Kidney (tissue), 14 donors: ENCODE measurements around the gene KRT79. TPM values are rescaled to one million over a fixed set of nuclear protein-coding genes. Genes with fewer than 3 reads are reported as not detected.

ENCODE experiments used
- DNase-seq, 5 donors: peaks; one replicate each; pipeline ENCODE4 v3.0.0-alpha.2; 2013 to 2020
- FAIRE-seq: peaks from 2 replicates; lab custom pipeline; 2012; peaks lifted over from hg19 to GRCh38; lab: Jason Lieb, UNC
- H3K27ac ChIP-seq, 2 donors: one replicate each; pipeline ENCODE4 v1.7.0; 2013; ENCODE audit warnings: low read depth in 2 of 2, low read length in 2 of 2, inconsistent platforms in 1 of 2
- H3K27me3 ChIP-seq: one replicate; pipeline ENCODE4 v1.7.1; 2013; ENCODE audit warnings: low read length, inconsistent platforms; ENCODE audit not compliant: control insufficient read depth, insufficient read depth
- H3K36me3 ChIP-seq, 3 donors: one replicate each; pipeline versions ENCODE4 v1.7.0 to v1.7.1; 2013; ENCODE audit warnings: low read length in 3 of 3, control low read depth in 1 of 3, inconsistent platforms in 1 of 3; ENCODE audit not compliant: insufficient read depth in 3 of 3, control insufficient read depth in 2 of 3
- H3K4me1 ChIP-seq, 3 donors: one replicate each; pipeline versions ENCODE4 v1.7.0 to v1.7.1; 2013; ENCODE audit warnings: low read length in 3 of 3, inconsistent platforms in 1 of 3, low read depth in 1 of 3; ENCODE audit not compliant: control insufficient read depth in 2 of 3, insufficient read depth in 2 of 3
- H3K4me3 ChIP-seq, 3 donors: one replicate each; pipeline versions ENCODE4 v1.7.0 to v1.8.1; 2013; ENCODE audit warnings: low read length in 3 of 3, control low read depth in 1 of 3, inconsistent platforms in 1 of 3
- H3K9ac ChIP-seq, 3 donors: one replicate each; pipeline versions ENCODE4 v1.7.0 to v1.7.1; 2013; ENCODE audit warnings: low read length in 3 of 3, control low read depth in 1 of 3, inconsistent platforms in 1 of 3
- H3K9me3 ChIP-seq, 3 donors: one replicate each; pipeline versions ENCODE4 v1.7.0 to v1.7.1; 2013; ENCODE audit warnings: low read length in 3 of 3, control low read depth in 1 of 3, inconsistent platforms in 1 of 3; ENCODE audit not compliant: control insufficient read depth in 2 of 3, insufficient read depth in 1 of 3
- intact Hi-C: fragments of 100-400 bp; cut with DNase I; formaldehyde crosslinking; loops from one replicate; pipeline ENCODE4 v1.11.1; 2022
- polyA plus RNA-seq: library from polyadenylated mRNA; stranded (reverse); fragments of 350-450 nt; fragmentation: Illumina TruSeq; extraction: RNeasy Lipid Tissue Mini Kit (QIAGEN cat#74804); gene quantifications from one replicate; pipeline ENCODE4 v1.2.3, GENCODE V29; 2014; ENCODE audit warnings: low read depth, low replicate concordance; ENCODE audit not compliant: insufficient read depth
- total RNA-seq: library from RNA; stranded (reverse); fragmentation: NEBNext Ultra II Directional; extraction: Animal tissue kit (Norgen Biotek cat#: 25700); gene quantifications from one replicate; pipeline ENCODE4 v1.2.1, GENCODE V29; 2021
- TF ChIP-seq, protein P1 (sequence below): IDR thresholded peaks from 3 replicates; pipeline ENCODE4 v1.5.1; 2012; ENCODE audit warnings: mild to moderate bottlenecking, moderate library complexity, borderline replicate concordance; ENCODE audit not compliant: insufficient read depth; ENCODE audit errors: extremely low read depth
- donor health status: control.
- donor health status: control.
- donor health status: control.
- donor health status: control.
- donor health status: control.
- donor health status: DM: yes; HTN: yes; CAD: no.
- donor health status: Normal renal cell carcinoma (clear cell type).

Gene KRT79
- total and polyA plus RNA-seq, 2 donors from 2014 or later, result not detected

GRCh38 chr12:52821826-52822660 lies 12.1 kb downstream of the KRT79 start:
- TF ChIP-seq, protein P1, sequence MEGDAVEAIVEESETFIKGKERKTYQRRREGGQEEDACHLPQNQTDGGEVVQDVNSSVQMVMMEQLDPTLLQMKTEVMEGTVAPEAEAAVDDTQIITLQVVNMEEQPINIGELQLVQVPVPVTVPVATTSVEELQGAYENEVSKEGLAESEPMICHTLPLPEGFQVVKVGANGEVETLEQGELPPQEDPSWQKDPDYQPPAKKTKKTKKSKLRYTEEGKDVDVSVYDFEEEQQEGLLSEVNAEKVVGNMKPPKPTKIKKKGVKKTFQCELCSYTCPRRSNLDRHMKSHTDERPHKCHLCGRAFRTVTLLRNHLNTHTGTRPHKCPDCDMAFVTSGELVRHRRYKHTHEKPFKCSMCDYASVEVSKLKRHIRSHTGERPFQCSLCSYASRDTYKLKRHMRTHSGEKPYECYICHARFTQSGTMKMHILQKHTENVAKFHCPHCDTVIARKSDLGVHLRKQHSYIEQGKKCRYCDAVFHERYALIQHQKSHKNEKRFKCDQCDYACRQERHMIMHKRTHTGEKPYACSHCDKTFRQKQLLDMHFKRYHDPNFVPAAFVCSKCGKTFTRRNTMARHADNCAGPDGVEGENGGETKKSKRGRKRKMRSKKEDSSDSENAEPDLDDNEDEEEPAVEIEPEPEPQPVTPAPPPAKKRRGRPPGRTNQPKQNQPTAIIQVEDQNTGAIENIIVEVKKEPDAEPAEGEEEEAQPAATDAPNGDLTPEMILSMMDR, result no peak
- intact Hi-C loops, result no loop called here
- no peak for FAIRE-seq

DNA sequence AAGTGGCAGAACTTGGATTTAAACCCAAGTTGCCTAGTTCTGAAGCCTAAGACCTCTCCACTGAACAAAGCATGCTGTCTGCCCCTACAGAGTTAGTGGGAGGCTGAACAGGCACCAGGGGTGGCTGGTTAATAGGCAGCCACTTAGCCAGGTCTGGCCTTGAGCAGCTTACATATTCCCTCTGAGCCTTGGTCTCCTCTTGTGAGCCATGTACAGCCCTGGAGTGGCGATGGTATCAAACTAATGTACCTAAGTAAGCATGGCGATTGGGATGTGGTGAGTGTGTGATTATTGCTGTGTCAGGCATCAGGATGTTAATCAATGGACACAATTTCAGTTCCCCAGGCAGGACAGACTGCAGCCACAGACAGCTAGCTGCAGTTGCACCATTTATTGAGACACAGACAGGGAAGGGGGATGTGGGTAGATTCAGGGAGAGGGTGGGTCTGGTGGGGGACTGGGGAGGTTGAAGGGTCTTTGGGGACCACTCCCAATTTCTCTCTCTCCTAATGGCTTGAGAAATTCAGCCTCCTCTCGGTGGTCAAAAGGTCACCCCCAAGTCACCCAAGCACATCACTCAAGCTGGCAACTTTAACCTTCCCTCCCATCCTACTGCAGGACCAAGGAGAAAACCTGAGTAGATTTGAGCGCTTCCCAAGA lies 12.9 kb downstream of the KRT79 start:
- intact Hi-C loops, result no loop called here
- no peak for FAIRE-seq
- no peaks in the 10 kb centered on the region for H3K9me3 ChIP-seq
- DNase-seq, result no peak
- no peaks in the 10 kb centered on the region for H3K27me3 ChIP-seq
- no peak overlapping the region for H3K9ac ChIP-seq
- TF ChIP-seq, protein P1, result no peak
- no peak overlapping the region for H3K4me3 ChIP-seq
- no peaks in the 10 kb centered on the region for H3K4me1 ChIP-seq
- H3K27ac ChIP-seq, result no peak overlapping the region
- no peaks in the 10 kb centered on the region for H3K36me3 ChIP-seq

More at GRCh38 chr12:52821826-52822660, 12.1 kb downstream of the KRT79 start:
- Histone ChIP-seq H3K4me1 (no peaks in the 10 kb centered on the region), H3K27me3 (no peaks in the 10 kb centered on the region), H3K9me3 (no peaks in the 10 kb centered on the region), H3K9ac (no peak overlapping the region), H3K4me3 (no peak overlapping the region), H3K36me3 (no peaks in the 10 kb centered on the region), H3K27ac (no peak overlapping the region)
- DNase-seq, result no peak

DNA sequence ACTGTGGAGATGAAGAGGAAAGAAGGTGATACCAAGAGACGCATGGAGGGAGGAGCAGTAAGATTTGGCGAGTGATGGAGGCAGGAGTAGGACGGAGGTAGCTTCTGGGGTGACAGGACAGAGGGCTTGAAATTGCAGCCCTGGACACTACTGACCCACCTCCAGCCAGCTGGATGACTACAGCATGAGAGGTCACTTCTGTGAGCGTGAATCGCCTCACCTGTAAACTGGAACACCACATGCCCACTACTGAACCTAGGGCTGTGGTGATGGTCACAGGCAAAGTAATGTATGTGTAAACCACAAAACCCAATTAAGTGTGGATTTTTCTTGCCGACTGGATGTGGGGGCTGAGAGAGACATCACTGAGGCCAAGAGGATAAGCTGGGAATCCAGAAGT lies 13.6 kb downstream of the KRT79 start:
- TF ChIP-seq, protein P1, result no peak
- H3K27ac ChIP-seq, result no peak overlapping the region
- no peak for FAIRE-seq
- no peaks in the 10 kb centered on the region for H3K27me3 ChIP-seq
- intact Hi-C loops, result no loop called here
- H3K9me3 ChIP-seq, result no peaks in the 10 kb centered on the region
- H3K4me1 ChIP-seq, result no peaks in the 10 kb centered on the region
- H3K4me3 ChIP-seq, result no peak overlapping the region
- no peak for DNase-seq
- no peaks in the 10 kb centered on the region for H3K36me3 ChIP-seq
- H3K9ac ChIP-seq, result no peak overlapping the region
